Upper lobe of left lung (tissue), 6 donors: ENCODE data around the gene VMP1. TPM values are rescaled to one million over a fixed set of nuclear protein-coding genes. Genes with fewer than 3 reads are reported as not detected.
A peak's percentile ranks its signal among the peaks of the same experiment; 100 is the strongest.
"Not testable (repeated sequence)": the region's sequence is repeated elsewhere in the genome, so short reads cannot be mapped to it uniquely, and the experiment has no call there.

Experiments
- ATAC-seq, 2 donors: fragments of 200-7000 bp; cut with Tn5 transposase; one replicate each; pipeline ENCODE4 v1.9.1; 2022; ENCODE audit warnings: mild to moderate bottlenecking in 2 of 2, moderate library complexity in 2 of 2; ENCODE audit not compliant: low FRiP score in 2 of 2
- DNase-seq, 2 donors: peaks; one replicate each; pipeline ENCODE4 v3.0.0-alpha.2; 2019 to 2020
- H3K27ac ChIP-seq, 4 donors: fragments of 200-600 bp; sonication (generic); one replicate each; pipeline ENCODE4 v1.5.1; 2016 to 2019
- H3K27me3 ChIP-seq, 4 donors: fragments of 200-600 bp; sonication (generic); one replicate each; pipeline ENCODE4 v1.5.1; 2017 to 2019
- H3K36me3 ChIP-seq, 4 donors: fragments of 200-600 bp; sonication (generic); one replicate each; pipeline ENCODE4 v1.5.1; 2016 to 2019
- H3K4me1 ChIP-seq, 4 donors: fragments of 200-600 bp; sonication (generic); one replicate each; pipeline ENCODE4 v1.5.1; 2018 to 2019
- H3K4me3 ChIP-seq, 4 donors: fragments of 200-600 bp; sonication (generic); one replicate each; pipeline ENCODE4 v1.5.1; 2017 to 2019; ENCODE audit warnings: mild to moderate bottlenecking in 2 of 4, moderate library complexity in 1 of 4
- H3K9me3 ChIP-seq, 4 donors: fragments of 200-600 bp; sonication (generic); one replicate each; pipeline ENCODE4 v1.5.1; 2018 to 2019
- CTCF ChIP-seq, 6 experiments: fragments of 450-650 bp in 4 of 6; fragments of 200-600 bp in 2 of 6; sonication (generic) in 2 of 6; IDR thresholded peaks; one replicate each; pipeline ENCODE4 v1.5.1; 2016 to 2019; ENCODE audit warnings: antibody characterized with exemption in 6 of 6
- EP300 ChIP-seq, 4 donors: sonication (generic); formaldehyde crosslinking; IDR thresholded peaks; one replicate each; pipeline ENCODE4 v1.5.1; 2017; ENCODE audit warnings: antibody characterized with exemption in 4 of 4, control low read depth in 2 of 4
- POLR2A ChIP-seq, 4 donors: fragments of 450-650 bp; IDR thresholded peaks; one replicate each; pipeline ENCODE4 v1.5.1; 2016 to 2017; ENCODE audit warnings: antibody characterized with exemption in 4 of 4, mild to moderate bottlenecking in 2 of 4
- POLR2AphosphoS5 ChIP-seq, 2 donors: sonication (generic); formaldehyde crosslinking; IDR thresholded peaks; one replicate each; pipeline ENCODE4 v1.5.1; 2017; ENCODE audit warnings: antibody characterized with exemption in 2 of 2
- WGBS, 2 donors: methylation state at CpG; one replicate each; pipeline ENCODE4 v1.1.5; 2017 to 2018; 5-methylcytosine and 5-hydroxymethylcytosine counted together
- total RNA-seq, 6 donors: library from RNA; depleted of rRNA in 4 of 6; stranded (reverse); fragments of >200 nt in 4 of 6; gene quantifications; one replicate each; pipeline versions ENCODE4 v1.1.0 to v1.2.1, GENCODE V29; 2016 to 2021
- donor health status: DM: no; HTN: no; CAD: no; lungs with moderate emphysema.
- donor health status: DM: no; HTN: yes; CAD: no; lungs with severe emphysema.

The VMP1 gene
- total RNA-seq, 6 donors from 2014 or later, result 124 to 246 (median 181) TPM

- no peak for ATAC-seq
- WGBS, 2 donors, result 95% methylated on average over 5 of the region's 5 CpGs
- Histone ChIP-seq H3K9me3 (no peaks in the 10 kb centered on the region), H3K27me3 (no peaks in the 10 kb centered on the region), H3K4me1 (peaks cover 11 to 16% (median 14%) of the 10 kb centered on the region in 4 donors), H3K4me3 (no peak overlapping the region), H3K36me3 (no peaks in the 10 kb centered on the region), H3K27ac (peak overlapping the region in 1 of 4 donors; percentile 62)
- DNase-seq, result no peak
- TF ChIP-seq POLR2AphosphoS5 (IDR thresholded peaks at IDR 0.05) (no peak), EP300 (IDR thresholded peaks at IDR 0.05) (no peak), CTCF (IDR thresholded peaks at IDR 0.05) (no peak), POLR2A (IDR thresholded peaks at IDR 0.05) (no peak)
Observed at GRCh38 chr17:59802160-59802559, 94.7 kb downstream of the VMP1 start.

GRCh38 chr17:59804901-59805465 lies 97.5 kb downstream of the VMP1 start:
- Histone ChIP-seq H3K4me3 (no peak overlapping the region), H3K4me1 (peaks cover 11 to 16% (median 14%) of the 10 kb centered on the region in 4 donors), H3K27me3 (no peaks in the 10 kb centered on the region), H3K27ac (peak overlapping the region; percentile 36 to 69 (median 52)), H3K9me3 (no peaks in the 10 kb centered on the region), H3K36me3 (peaks cover 0 to 1% (median 0%) of the 10 kb centered on the region in 4 donors)
- peak in 1 of 2 donors; percentile 71 for ATAC-seq
- DNase-seq, result no peak
- 63 to 75% methylated on average over 6 of the region's 6 CpGs for WGBS, 2 donors
- TF ChIP-seq POLR2A (IDR thresholded peaks at IDR 0.05), result peak in 1 of 4 donors; percentile 11
- no peak for TF ChIP-seq POLR2AphosphoS5 (IDR thresholded peaks at IDR 0.05)

GRCh38 chr17:59806322-59806721 lies 98.9 kb downstream of the VMP1 start:
- ATAC-seq, H3K4me3 ChIP-seq, H3K27me3 ChIP-seq, DNase-seq, H3K9me3 ChIP-seq: not testable (repeated sequence)
- peak overlapping the region in 1 of 4 donors; percentile 69 for H3K27ac ChIP-seq
- H3K4me1 ChIP-seq, result peaks cover 11 to 16% (median 14%) of the 10 kb centered on the region in 4 donors
- peaks cover 0 to 10% (median 0%) of the 10 kb centered on the region in 4 donors for H3K36me3 ChIP-seq
- 96 to 99% methylated on average over 6 of the region's 6 CpGs for WGBS, 2 donors

GRCh38 chr17:59807892-59808509 lies 100.5 kb downstream of the VMP1 start:
- Histone ChIP-seq H3K36me3 (peaks cover 0 to 25% (median 1%) of the 10 kb centered on the region in 4 donors), H3K4me3 (no peak overlapping the region), H3K4me1 (peaks cover 4 to 14% (median 11%) of the 10 kb centered on the region in 4 donors), H3K27ac (peak overlapping the region in 3 of 4 donors; percentile 12 to 27 (median 18)), H3K27me3 (no peaks in the 10 kb centered on the region), H3K9me3 (no peaks in the 10 kb centered on the region)
- 84 to 85% methylated on average over 4 of the region's 4 CpGs for WGBS, 2 donors
- TF ChIP-seq POLR2A (IDR thresholded peaks at IDR 0.05) (no peak), EP300 (IDR thresholded peaks at IDR 0.05) (no peak), CTCF (IDR thresholded peaks at IDR 0.05) (no peak), POLR2AphosphoS5 (IDR thresholded peaks at IDR 0.05) (no peak)
- no peak for DNase-seq
- peak in 1 of 2 donors; percentile 71 for ATAC-seq

GRCh38 chr17:59810894-59811153 lies 103.4 kb downstream of the VMP1 start:
- DNase-seq (no peak), ATAC-seq (no peak)
- Histone ChIP-seq H3K9me3 (no peaks in the 10 kb centered on the region), H3K36me3 (peaks cover 0 to 29% (median 1%) of the 10 kb centered on the region in 4 donors), H3K4me3 (no peak overlapping the region), H3K27me3 (no peaks in the 10 kb centered on the region), H3K4me1 (peaks cover 0 to 16% (median 0%) of the 10 kb centered on the region in 4 donors), H3K27ac (no peak overlapping the region)
- TF ChIP-seq POLR2AphosphoS5 (IDR thresholded peaks at IDR 0.05) (no peak), EP300 (IDR thresholded peaks at IDR 0.05) (no peak), POLR2A (IDR thresholded peaks at IDR 0.05) (no peak), CTCF (IDR thresholded peaks at IDR 0.05) (no peak)
- WGBS, 2 donors, result 92 to 95% methylated on average over 1 of the region's 1 CpG

- peaks cover 0 to 12% (median 0%) of the 10 kb centered on the region in 4 donors for H3K4me1 ChIP-seq
- H3K27me3 ChIP-seq, result no peaks in the 10 kb centered on the region
- H3K36me3 ChIP-seq, result peaks cover 0 to 29% (median 1%) of the 10 kb centered on the region in 4 donors
- DNase-seq (no peak), ATAC-seq (no peak)
- TF ChIP-seq EP300 (IDR thresholded peaks at IDR 0.05), result no peak
- no peak for TF ChIP-seq POLR2A (IDR thresholded peaks at IDR 0.05)
- no peak for TF ChIP-seq POLR2AphosphoS5 (IDR thresholded peaks at IDR 0.05)
- TF ChIP-seq CTCF (IDR thresholded peaks at IDR 0.05), result no peak
- WGBS, 2 donors, result 73 to 88% methylated on average over 1 of the region's 1 CpG
- no peak overlapping the region for H3K4me3 ChIP-seq
- H3K9me3 ChIP-seq, result no peaks in the 10 kb centered on the region
- no peak overlapping the region for H3K27ac ChIP-seq
Observed at GRCh38 chr17:59811209-59811608, 103.8 kb downstream of the VMP1 start.
